OCI-M2 (cell line): Measurements from ENCODE around the gene NOXRED1.

Experiments used
- DNase-seq: peaks from one replicate; lab custom pipeline; 2025; ENCODE audit not compliant: unreplicated experiment; lab: John Stamatoyannopoulos, UW

NOXRED1 gene

GRCh38 chr14:77409131-77409533 is 14.2 kb downstream of the NOXRED1 start:
- no peak for DNase-seq

- DNase-seq: peak; percentile 96
Observed at GRCh38 chr14:77407158-77407557, 16.2 kb downstream of the NOXRED1 start.

- DNase-seq: peak; percentile 96
Observed at GRCh38 chr14:77406718-77407117, 16.6 kb downstream of the NOXRED1 start.

- peak; percentile 38 for DNase-seq
Observed at GRCh38 chr14:77406086-77406485, 17.2 kb downstream of the NOXRED1 start.

- DNase-seq: no peak
Observed at GRCh38 chr14:77403768-77404167, 19.6 kb downstream of the NOXRED1 start.

- DNase-seq: no peak
Observed at GRCh38 chr14:77400216-77400615, 23.1 kb downstream of the NOXRED1 start.

- no peak for DNase-seq
Observed at GRCh38 chr14:77390188-77390587, 33.1 kb downstream of the NOXRED1 start.

GRCh38 chr14:77378701-77379100 is 44.6 kb downstream of the NOXRED1 start:
- no peak for DNase-seq

- DNase-seq: no peak
Observed at GRCh38 chr14:77377502-77377844, 45.9 kb downstream of the NOXRED1 start.

- DNase-seq: peak; percentile 92
Observed at GRCh38 chr14:77376771-77377501, 46.4 kb downstream of the NOXRED1 start, which contains the start of the genes SAMD15 and TMED8. Gene SAMD15 (plus strand): TSS chr14:77377379. CDS start chr14:77377419, 40 bp downstream. Gene TMED8 (minus strand): TSS chr14:77377094. CDS start chr14:77377053, 41 bp downstream.

GRCh38 chr14:77375973-77376770 is 47.2 kb downstream of the NOXRED1 start:
- no peak for DNase-seq

GRCh38 chr14:77375164-77375950 is 48.0 kb downstream of the NOXRED1 start:
- no peak for DNase-seq

- no peak for DNase-seq
Observed at GRCh38 chr14:77372304-77372841, 51.0 kb downstream of the NOXRED1 start.

- no peak for DNase-seq
Observed at GRCh38 chr14:77369285-77369684, 54.0 kb downstream of the NOXRED1 start.

- DNase-seq: no peak
Observed at GRCh38 chr14:77364146-77364545, 59.2 kb downstream of the NOXRED1 start.

GRCh38 chr14:77359626-77360025 is 63.7 kb downstream of the NOXRED1 start:
- DNase-seq: no peak

GRCh38 chr14:77356899-77357298 is 66.4 kb downstream of the NOXRED1 start:
- DNase-seq: no peak

- DNase-seq: no peak
Observed at GRCh38 chr14:77355811-77356210, 67.5 kb downstream of the NOXRED1 start.

GRCh38 chr14:77353469-77354141 is 69.7 kb downstream of the NOXRED1 start:
- no peak for DNase-seq

GRCh38 chr14:77347751-77348150 is 75.6 kb downstream of the NOXRED1 start:
- DNase-seq: no peak

- no peak for DNase-seq
Observed at GRCh38 chr14:77346495-77346894, 76.8 kb downstream of the NOXRED1 start.
